Measurements from ENCODE around the gene PPP2R3A.
"Not testable (repeated sequence)": the region's sequence is repeated elsewhere in the genome, so short reads cannot be mapped to it uniquely, and the experiment has no call there.

PPP2R3A gene

GRCh38 chr3:136119332-136119731, 153.8 kb downstream of the PPP2R3A start:
- H3K36me3 ChIP-seq (replicated peaks in 1 of 2; ENCODE audit: control insufficient read depth in 2 of 2, insufficient read depth in 2 of 2, low read length in 2 of 2); H2BK12ac ChIP-seq (ENCODE audit: low read length); H2BK15ac ChIP-seq (ENCODE audit: low read length); H3K27me3 ChIP-seq (ENCODE audit: control insufficient read depth in 3 of 3, insufficient read depth in 3 of 3, low read depth in 1 of 3, low read length in 3 of 3); H3K9ac ChIP-seq (ENCODE audit: low read depth, low read length, poor library complexity); H3K23ac ChIP-seq (ENCODE audit: low read depth, low read length, poor library complexity); H2BK5ac ChIP-seq (ENCODE audit: low read length); H4K91ac ChIP-seq (ENCODE audit: low read depth, low read length, poor library complexity); H3K4me3 ChIP-seq (ENCODE audit: low read length in 2 of 2); H3K18ac ChIP-seq (ENCODE audit: low read length); DNase-seq (ENCODE audit: low spot score); H3K4ac ChIP-seq (ENCODE audit: low read length); H3K79me1 ChIP-seq (ENCODE audit: low read depth, low read length); H2BK120ac ChIP-seq (ENCODE audit: low read depth, low read length); H3K14ac ChIP-seq (ENCODE audit: low read length); H4K8ac ChIP-seq (ENCODE audit: low read depth, low read length); H3K27ac ChIP-seq (replicated peaks; ENCODE audit: low read length); H3K4me1 ChIP-seq (ENCODE audit: control insufficient read depth in 2 of 2, insufficient read depth in 1 of 2, low read depth in 1 of 2, low read length in 2 of 2); H2AFZ ChIP-seq (ENCODE audit: low read length); H3K4me2 ChIP-seq (ENCODE audit: insufficient read depth, low read length, poor library complexity, severe bottlenecking); H2AK5ac ChIP-seq (ENCODE audit: low read depth, low read length); H3K9me3 ChIP-seq (replicated peaks in 1 of 2; ENCODE audit: control insufficient read depth in 2 of 2, insufficient read depth in 1 of 2, low read depth in 1 of 2, low read length in 2 of 2): not testable (repeated sequence)
- WGBS, 2 donors (ENCODE audit: extremely low coverage in 2 of 2, insufficient read length in 2 of 2, insufficient replicate concordance in 1 of 2): no CpG with 5 or more reads among the region's 1 CpG

- H2BK12ac ChIP-seq (ENCODE audit: low read length); H3K4ac ChIP-seq (ENCODE audit: low read length); H3K36me3 ChIP-seq (replicated peaks in 1 of 2; ENCODE audit: control insufficient read depth in 2 of 2, insufficient read depth in 2 of 2, low read length in 2 of 2); H2BK120ac ChIP-seq (ENCODE audit: low read depth, low read length); H3K9me3 ChIP-seq (replicated peaks in 1 of 2; ENCODE audit: control insufficient read depth in 2 of 2, insufficient read depth in 1 of 2, low read depth in 1 of 2, low read length in 2 of 2); H3K27ac ChIP-seq (replicated peaks; ENCODE audit: low read length); H4K91ac ChIP-seq (ENCODE audit: low read depth, low read length, poor library complexity); H3K79me1 ChIP-seq (ENCODE audit: low read depth, low read length); DNase-seq (ENCODE audit: low spot score); H3K9ac ChIP-seq (ENCODE audit: low read depth, low read length, poor library complexity); H3K4me1 ChIP-seq (ENCODE audit: control insufficient read depth in 2 of 2, insufficient read depth in 1 of 2, low read depth in 1 of 2, low read length in 2 of 2); H3K14ac ChIP-seq (ENCODE audit: low read length); H3K4me3 ChIP-seq (ENCODE audit: low read length in 2 of 2); H3K4me2 ChIP-seq (ENCODE audit: insufficient read depth, low read length, poor library complexity, severe bottlenecking); H4K8ac ChIP-seq (ENCODE audit: low read depth, low read length); H3K27me3 ChIP-seq (ENCODE audit: control insufficient read depth in 3 of 3, insufficient read depth in 3 of 3, low read depth in 1 of 3, low read length in 3 of 3); H2AFZ ChIP-seq (ENCODE audit: low read length); H2BK15ac ChIP-seq (ENCODE audit: low read length); H3K23ac ChIP-seq (ENCODE audit: low read depth, low read length, poor library complexity); H2AK5ac ChIP-seq (ENCODE audit: low read depth, low read length); H2BK5ac ChIP-seq (ENCODE audit: low read length); H3K18ac ChIP-seq (ENCODE audit: low read length): not testable (repeated sequence)
- no CpG with 5 or more reads among the region's 5 CpGs for WGBS, 2 donors (ENCODE audit: extremely low coverage in 2 of 2, insufficient read length in 2 of 2, insufficient replicate concordance in 1 of 2)
Measured at GRCh38 chr3:136119783-136120182, 154.3 kb downstream of the PPP2R3A start.

GRCh38 chr3:136120373-136121348, 155.1 kb downstream of the PPP2R3A start:
- Histone ChIP-seq H4K8ac (ENCODE audit: low read depth, low read length) (no peak overlapping the region), H2BK120ac (ENCODE audit: low read depth, low read length) (no peak overlapping the region), H3K4me1 (ENCODE audit: control insufficient read depth in 2 of 2, insufficient read depth in 1 of 2, low read depth in 1 of 2, low read length in 2 of 2) (no peaks in the 10 kb centered on the region), H2BK12ac (ENCODE audit: low read length) (no peak overlapping the region), H2AK5ac (ENCODE audit: low read depth, low read length) (no peak overlapping the region), H3K14ac (ENCODE audit: low read length) (no peak overlapping the region), H3K18ac (ENCODE audit: low read length) (no peak overlapping the region), H4K91ac (ENCODE audit: low read depth, low read length, poor library complexity) (no peak overlapping the region), H3K4me3 (ENCODE audit: low read length in 2 of 2) (no peak overlapping the region), H3K23ac (ENCODE audit: low read depth, low read length, poor library complexity) (no peak overlapping the region), H3K4ac (ENCODE audit: low read length) (no peak overlapping the region), H3K27ac (replicated peaks; ENCODE audit: low read length) (no peak overlapping the region), H3K4me2 (ENCODE audit: insufficient read depth, low read length, poor library complexity, severe bottlenecking) (no peak overlapping the region), H3K27me3 (ENCODE audit: control insufficient read depth in 3 of 3, insufficient read depth in 3 of 3, low read depth in 1 of 3, low read length in 3 of 3) (no peaks in the 10 kb centered on the region), H2BK5ac (ENCODE audit: low read length) (no peak overlapping the region), H2AFZ (ENCODE audit: low read length) (no peak overlapping the region), H3K9me3 (replicated peaks in 1 of 2; ENCODE audit: control insufficient read depth in 2 of 2, insufficient read depth in 1 of 2, low read depth in 1 of 2, low read length in 2 of 2) (peaks cover under 1 to 2% of the 10 kb centered on the region in 2 donors), H3K9ac (ENCODE audit: low read depth, low read length, poor library complexity) (no peak overlapping the region), H2BK15ac (ENCODE audit: low read length) (no peak overlapping the region), H3K79me1 (ENCODE audit: low read depth, low read length) (no peaks in the 10 kb centered on the region), H3K36me3 (replicated peaks in 1 of 2; ENCODE audit: control insufficient read depth in 2 of 2, insufficient read depth in 2 of 2, low read length in 2 of 2) (no peaks in the 10 kb centered on the region)
- DNase-seq (ENCODE audit: low spot score): no peak
- WGBS, 2 donors (ENCODE audit: extremely low coverage in 2 of 2, insufficient read length in 2 of 2, insufficient replicate concordance in 1 of 2): no CpG with 5 or more reads among the region's 8 CpGs

- Histone ChIP-seq H3K4me1 (ENCODE audit: control insufficient read depth in 2 of 2, insufficient read depth in 1 of 2, low read depth in 1 of 2, low read length in 2 of 2) (no peaks in the 10 kb centered on the region), H4K8ac (ENCODE audit: low read depth, low read length) (no peak overlapping the region), H2AFZ (ENCODE audit: low read length) (no peak overlapping the region), H3K79me1 (ENCODE audit: low read depth, low read length) (no peaks in the 10 kb centered on the region), H3K9ac (ENCODE audit: low read depth, low read length, poor library complexity) (no peak overlapping the region), H3K36me3 (replicated peaks in 1 of 2; ENCODE audit: control insufficient read depth in 2 of 2, insufficient read depth in 2 of 2, low read length in 2 of 2) (no peaks in the 10 kb centered on the region), H4K91ac (ENCODE audit: low read depth, low read length, poor library complexity) (no peak overlapping the region), H2AK5ac (ENCODE audit: low read depth, low read length) (no peak overlapping the region), H2BK5ac (ENCODE audit: low read length) (no peak overlapping the region), H3K4ac (ENCODE audit: low read length) (no peak overlapping the region), H3K9me3 (replicated peaks in 1 of 2; ENCODE audit: control insufficient read depth in 2 of 2, insufficient read depth in 1 of 2, low read depth in 1 of 2, low read length in 2 of 2) (peaks cover 4 to 9% of the 10 kb centered on the region in 2 donors), H3K14ac (ENCODE audit: low read length) (no peak overlapping the region), H3K27ac (replicated peaks; ENCODE audit: low read length) (no peak overlapping the region), H3K18ac (ENCODE audit: low read length) (no peak overlapping the region), H2BK15ac (ENCODE audit: low read length) (no peak overlapping the region), H2BK12ac (ENCODE audit: low read length) (no peak overlapping the region), H3K4me2 (ENCODE audit: insufficient read depth, low read length, poor library complexity, severe bottlenecking) (no peak overlapping the region), H3K27me3 (ENCODE audit: control insufficient read depth in 3 of 3, insufficient read depth in 3 of 3, low read depth in 1 of 3, low read length in 3 of 3) (no peaks in the 10 kb centered on the region), H3K4me3 (ENCODE audit: low read length in 2 of 2) (no peak overlapping the region), H3K23ac (ENCODE audit: low read depth, low read length, poor library complexity) (no peak overlapping the region), H2BK120ac (ENCODE audit: low read depth, low read length) (no peak overlapping the region)
- no CpG with 5 or more reads among the region's 4 CpGs for WGBS, 2 donors (ENCODE audit: extremely low coverage in 2 of 2, insufficient read length in 2 of 2, insufficient replicate concordance in 1 of 2)
- no peak for DNase-seq (ENCODE audit: low spot score)
Measured at GRCh38 chr3:136122006-136122405, 156.5 kb downstream of the PPP2R3A start.

Measured in neuronal stem cell (in vitro differentiated cells).